ENCODE results near the gene SLC13A2.
"Not testable (repeated sequence)": the region's sequence is repeated elsewhere in the genome, so short reads cannot be mapped to it uniquely, and the experiment has no call there.

GRCh38 chr17:28458881-28459280 is 14.6 kb upstream of the SLC13A2 start:
- TF ChIP-seq, protein P1, sequence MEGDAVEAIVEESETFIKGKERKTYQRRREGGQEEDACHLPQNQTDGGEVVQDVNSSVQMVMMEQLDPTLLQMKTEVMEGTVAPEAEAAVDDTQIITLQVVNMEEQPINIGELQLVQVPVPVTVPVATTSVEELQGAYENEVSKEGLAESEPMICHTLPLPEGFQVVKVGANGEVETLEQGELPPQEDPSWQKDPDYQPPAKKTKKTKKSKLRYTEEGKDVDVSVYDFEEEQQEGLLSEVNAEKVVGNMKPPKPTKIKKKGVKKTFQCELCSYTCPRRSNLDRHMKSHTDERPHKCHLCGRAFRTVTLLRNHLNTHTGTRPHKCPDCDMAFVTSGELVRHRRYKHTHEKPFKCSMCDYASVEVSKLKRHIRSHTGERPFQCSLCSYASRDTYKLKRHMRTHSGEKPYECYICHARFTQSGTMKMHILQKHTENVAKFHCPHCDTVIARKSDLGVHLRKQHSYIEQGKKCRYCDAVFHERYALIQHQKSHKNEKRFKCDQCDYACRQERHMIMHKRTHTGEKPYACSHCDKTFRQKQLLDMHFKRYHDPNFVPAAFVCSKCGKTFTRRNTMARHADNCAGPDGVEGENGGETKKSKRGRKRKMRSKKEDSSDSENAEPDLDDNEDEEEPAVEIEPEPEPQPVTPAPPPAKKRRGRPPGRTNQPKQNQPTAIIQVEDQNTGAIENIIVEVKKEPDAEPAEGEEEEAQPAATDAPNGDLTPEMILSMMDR (IDR thresholded peaks at IDR 0.05) = not testable (repeated sequence)
- not testable (repeated sequence) for TF ChIP-seq POLR2A (IDR thresholded peaks at IDR 0.05)

All from right lobe of liver (tissue), 4 donors.